Activated T-helper 1 cell treated with anti-CD3 and anti-CD28 coated beads, Interleukin-12 subunit alpha, Interleukin-12 subunit beta, Interleukin-2, Interleukin-4 antibody, amounts not matched to agents 30 ng/mL and 10 ng/mL and 1 ng/mL, durations not matched to agents 14 hours and 24 hours and 36 hours (primary cell): ENCODE measurements around the gene NDUFS6. TPM values are rescaled to one million over a fixed set of nuclear protein-coding genes. Genes with fewer than 3 reads are reported as not detected.

ENCODE experiments used
- DNase-seq: peaks from one replicate; pipeline ENCODE4 v3.0.0; 2021; ENCODE audit warnings: low spot score
- H3K27ac Mint-ChIP-seq: one replicate; pipeline ENCODE4 v1.8.0; 2021; ENCODE audit warnings: mild to moderate bottlenecking, mixed read lengths
- H3K27me3 Mint-ChIP-seq: one replicate; pipeline ENCODE4 v1.8.0; 2022; ENCODE audit warnings: mild to moderate bottlenecking, moderate library complexity, mixed read lengths; ENCODE audit not compliant: insufficient read depth
- H3K36me3 Mint-ChIP-seq: one replicate; pipeline ENCODE4 v1.8.0; 2021; ENCODE audit warnings: low read depth, mixed read lengths
- H3K4me1 Mint-ChIP-seq: one replicate; pipeline ENCODE4 v1.8.0; 2021; ENCODE audit warnings: low read depth, mixed read lengths
- H3K4me3 Mint-ChIP-seq: one replicate; pipeline ENCODE4 v1.8.0; 2021; ENCODE audit warnings: mild to moderate bottlenecking, moderate library complexity, mixed read lengths
- H3K9me3 Mint-ChIP-seq: one replicate; pipeline ENCODE4 v1.8.0; 2021; ENCODE audit warnings: mixed read lengths
- intact Hi-C: fragments of 100-400 bp; cut with micrococcal nuclease; formaldehyde crosslinking; loops from one replicate; pipeline ENCODE4 v1.15.1; 2024
- total RNA-seq: library from RNA; stranded (reverse); gene quantifications from 2 replicates; pipeline ENCODE4 v1.2.3, GENCODE V29; 2022

Gene NDUFS6
- total RNA-seq, 1 donor from 2014 or later: 40.3 TPM

GRCh38 chr5:1760656-1761452 lies 40.4 kb upstream of the NDUFS6 start:
- Mint-ChIP-seq H3K27me3 (peaks cover 4% of the 10 kb centered on the region), H3K27ac (no peak overlapping the region), H3K9me3 (peaks cover 9% of the 10 kb centered on the region), H3K4me1 (no peaks in the 10 kb centered on the region), H3K36me3 (no peaks in the 10 kb centered on the region), H3K4me3 (no peak overlapping the region)
- DNase-seq: no peak
- intact Hi-C loops: loop anchor here (5.0 kb wide), 1 partner anchor 116 kb away; no protein-coding TSS in a partner anchor

- no peak overlapping the region for H3K27ac Mint-ChIP-seq
- no peak for DNase-seq
- no peaks in the 10 kb centered on the region for H3K4me1 Mint-ChIP-seq
- H3K27me3 Mint-ChIP-seq: peaks cover 4% of the 10 kb centered on the region
- peaks cover 9% of the 10 kb centered on the region for H3K9me3 Mint-ChIP-seq
- intact Hi-C loops: loop anchor here (5.0 kb wide), 1 partner anchor 116 kb away; no protein-coding TSS in a partner anchor
- no peak overlapping the region for H3K4me3 Mint-ChIP-seq
- no peaks in the 10 kb centered on the region for H3K36me3 Mint-ChIP-seq
Measured at GRCh38 chr5:1761453-1761755, 39.8 kb upstream of the NDUFS6 start.

GRCh38 chr5:1762121-1762882 lies 38.9 kb upstream of the NDUFS6 start:
- H3K27me3 Mint-ChIP-seq: peaks cover 4% of the 10 kb centered on the region
- H3K36me3 Mint-ChIP-seq: no peaks in the 10 kb centered on the region
- DNase-seq: no peak
- H3K9me3 Mint-ChIP-seq: peaks cover 9% of the 10 kb centered on the region
- intact Hi-C loops: loop anchor here (2.0 to 5.0 kb wide), 2 partner anchors 115 to 180 kb away; no protein-coding TSS in a partner anchor
- H3K4me1 Mint-ChIP-seq: no peaks in the 10 kb centered on the region
- no peak overlapping the region for H3K27ac Mint-ChIP-seq
- H3K4me3 Mint-ChIP-seq: no peak overlapping the region

GRCh38 chr5:1762883-1763547 lies 38.2 kb upstream of the NDUFS6 start:
- DNase-seq: no peak
- no peaks in the 10 kb centered on the region for H3K4me1 Mint-ChIP-seq
- peaks cover 8% of the 10 kb centered on the region for H3K9me3 Mint-ChIP-seq
- intact Hi-C loops: loop anchor here (1.0 to 5.0 kb wide), 4 partner anchors 36 to 275 kb away; partner anchors contain the start of gene MRPL36
- peaks cover 4% of the 10 kb centered on the region for H3K27me3 Mint-ChIP-seq
- H3K36me3 Mint-ChIP-seq: no peaks in the 10 kb centered on the region
- H3K27ac Mint-ChIP-seq: no peak overlapping the region
- H3K4me3 Mint-ChIP-seq: no peak overlapping the region

GRCh38 chr5:1763548-1763911 lies 37.7 kb upstream of the NDUFS6 start:
- H3K9me3 Mint-ChIP-seq: peaks cover 3% of the 10 kb centered on the region
- H3K4me3 Mint-ChIP-seq: no peak overlapping the region
- no peak overlapping the region for H3K27ac Mint-ChIP-seq
- no peaks in the 10 kb centered on the region for H3K4me1 Mint-ChIP-seq
- no peaks in the 10 kb centered on the region for H3K36me3 Mint-ChIP-seq
- intact Hi-C loops: loop anchor here (1.0 to 5.0 kb wide), 4 partner anchors 36 to 275 kb away; partner anchors contain the start of gene MRPL36
- DNase-seq: peak; percentile 19
- H3K27me3 Mint-ChIP-seq: peaks cover 4% of the 10 kb centered on the region

GRCh38 chr5:1763960-1764605 lies 37.1 kb upstream of the NDUFS6 start:
- no peak overlapping the region for H3K27ac Mint-ChIP-seq
- H3K27me3 Mint-ChIP-seq: peaks cover 4% of the 10 kb centered on the region
- no peaks in the 10 kb centered on the region for H3K36me3 Mint-ChIP-seq
- no peak overlapping the region for H3K4me3 Mint-ChIP-seq
- no peaks in the 10 kb centered on the region for H3K9me3 Mint-ChIP-seq
- intact Hi-C loops: loop anchor here (1.0 to 5.0 kb wide), 4 partner anchors 35 to 274 kb away; partner anchors contain the start of gene MRPL36
- H3K4me1 Mint-ChIP-seq: no peaks in the 10 kb centered on the region
- DNase-seq: no peak

GRCh38 chr5:1764606-1764960 lies 36.6 kb upstream of the NDUFS6 start:
- no peaks in the 10 kb centered on the region for H3K9me3 Mint-ChIP-seq
- no peak overlapping the region for H3K4me3 Mint-ChIP-seq
- H3K4me1 Mint-ChIP-seq: no peaks in the 10 kb centered on the region
- peaks cover 4% of the 10 kb centered on the region for H3K27me3 Mint-ChIP-seq
- DNase-seq: no peak
- H3K36me3 Mint-ChIP-seq: no peaks in the 10 kb centered on the region
- intact Hi-C loops: loop anchor here (5.0 kb wide), 1 partner anchor 113 kb away; no protein-coding TSS in a partner anchor
- H3K27ac Mint-ChIP-seq: no peak overlapping the region

- intact Hi-C loops: no loop called here
- H3K27ac Mint-ChIP-seq: no peak overlapping the region
- peaks cover 4% of the 10 kb centered on the region for H3K27me3 Mint-ChIP-seq
- H3K9me3 Mint-ChIP-seq: no peaks in the 10 kb centered on the region
- no peak for DNase-seq
- no peaks in the 10 kb centered on the region for H3K36me3 Mint-ChIP-seq
- H3K4me3 Mint-ChIP-seq: no peak overlapping the region
- H3K4me1 Mint-ChIP-seq: no peaks in the 10 kb centered on the region
Measured at GRCh38 chr5:1765141-1765879, 35.9 kb upstream of the NDUFS6 start.

GRCh38 chr5:1765880-1766235 lies 35.3 kb upstream of the NDUFS6 start:
- no peaks in the 10 kb centered on the region for H3K9me3 Mint-ChIP-seq

GRCh38 chr5:1767524-1768282 lies 33.5 kb upstream of the NDUFS6 start:
- Mint-ChIP-seq H3K36me3 (no peaks in the 10 kb centered on the region), H3K9me3 (no peaks in the 10 kb centered on the region), H3K4me3 (no peak overlapping the region), H3K27ac (no peak overlapping the region), H3K27me3 (peaks cover 12% of the 10 kb centered on the region), H3K4me1 (peaks cover 5% of the 10 kb centered on the region)
- no peak for DNase-seq
- intact Hi-C loops: no loop called here

More at GRCh38 chr5:1765880-1766235, 35.3 kb upstream of the NDUFS6 start:
- Mint-ChIP-seq H3K27me3 (peaks cover 7% of the 10 kb centered on the region), H3K4me3 (no peak overlapping the region), H3K36me3 (no peaks in the 10 kb centered on the region), H3K27ac (no peak overlapping the region), H3K4me1 (no peaks in the 10 kb centered on the region)
- no peak for DNase-seq
- intact Hi-C loops: no loop called here

GRCh38 chr5:1768283-1769000 lies 32.8 kb upstream of the NDUFS6 start:
- no peak overlapping the region for H3K4me3 Mint-ChIP-seq
- H3K36me3 Mint-ChIP-seq: no peaks in the 10 kb centered on the region
- H3K4me1 Mint-ChIP-seq: peaks cover 7% of the 10 kb centered on the region
- H3K9me3 Mint-ChIP-seq: no peaks in the 10 kb centered on the region
- intact Hi-C loops: no loop called here
- no peak for DNase-seq
- H3K27me3 Mint-ChIP-seq: peaks cover 11% of the 10 kb centered on the region
- H3K27ac Mint-ChIP-seq: no peak overlapping the region
